NCI-H460 (cell line): Measurements from ENCODE around the gene LST1. TPM values are rescaled to one million over a fixed set of nuclear protein-coding genes. Genes with fewer than 3 reads are reported as not detected.

Experiments used
- DNase-seq: peaks from one replicate; pipeline ENCODE4 v3.0.0-alpha.2; 2016; ENCODE audit warnings: low read depth; ENCODE audit errors: extremely low read depth
- small RNA-seq, 2 experiments: library from RNA; depleted of rRNA; stranded (forward); fragments of <200 nt; gene quantifications; one replicate each; pipeline ENCODE3, GENCODE V24; 2014
- total RNA-seq: library from RNA; depleted of rRNA; stranded (reverse); fragments of >200 nt; shearing (Covaris generic); gene quantifications from 2 replicates; pipeline ENCODE4 v1.2.3, GENCODE V29; 2014; rRNA removed

LST1 gene
- total RNA-seq, 1 experiment from 2014 or later = not detected

DNA sequence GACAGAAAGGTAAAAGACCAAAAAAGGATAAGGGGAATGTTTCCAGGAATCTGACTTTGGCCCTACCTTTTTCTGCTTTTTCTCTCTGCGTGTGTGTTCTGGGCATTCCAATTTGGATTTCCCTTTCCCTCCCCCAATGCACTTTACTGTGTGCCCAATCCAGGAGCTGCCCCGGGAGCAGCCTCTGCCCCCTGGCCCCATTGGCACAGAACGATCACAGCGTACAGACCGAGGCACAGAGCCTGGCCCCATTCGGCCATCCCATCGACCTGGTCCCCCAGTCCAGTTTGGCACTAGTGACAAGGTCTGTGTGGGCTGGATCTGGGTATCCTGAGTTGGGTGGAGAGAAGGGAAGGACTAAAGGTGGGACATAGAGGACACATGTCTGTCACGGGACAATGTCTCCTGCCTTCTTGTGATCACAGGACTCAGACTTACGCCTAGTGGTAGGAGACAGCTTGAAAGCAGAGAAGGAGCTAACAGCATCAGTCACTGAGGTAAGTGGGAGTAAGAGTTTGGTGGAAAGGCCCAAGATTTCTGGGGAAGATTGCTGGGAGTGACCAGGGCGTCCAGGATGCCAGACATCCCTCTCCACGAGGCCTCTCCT lies 49.0 kb downstream of the LST1 start:
- no peak for DNase-seq

DNA sequence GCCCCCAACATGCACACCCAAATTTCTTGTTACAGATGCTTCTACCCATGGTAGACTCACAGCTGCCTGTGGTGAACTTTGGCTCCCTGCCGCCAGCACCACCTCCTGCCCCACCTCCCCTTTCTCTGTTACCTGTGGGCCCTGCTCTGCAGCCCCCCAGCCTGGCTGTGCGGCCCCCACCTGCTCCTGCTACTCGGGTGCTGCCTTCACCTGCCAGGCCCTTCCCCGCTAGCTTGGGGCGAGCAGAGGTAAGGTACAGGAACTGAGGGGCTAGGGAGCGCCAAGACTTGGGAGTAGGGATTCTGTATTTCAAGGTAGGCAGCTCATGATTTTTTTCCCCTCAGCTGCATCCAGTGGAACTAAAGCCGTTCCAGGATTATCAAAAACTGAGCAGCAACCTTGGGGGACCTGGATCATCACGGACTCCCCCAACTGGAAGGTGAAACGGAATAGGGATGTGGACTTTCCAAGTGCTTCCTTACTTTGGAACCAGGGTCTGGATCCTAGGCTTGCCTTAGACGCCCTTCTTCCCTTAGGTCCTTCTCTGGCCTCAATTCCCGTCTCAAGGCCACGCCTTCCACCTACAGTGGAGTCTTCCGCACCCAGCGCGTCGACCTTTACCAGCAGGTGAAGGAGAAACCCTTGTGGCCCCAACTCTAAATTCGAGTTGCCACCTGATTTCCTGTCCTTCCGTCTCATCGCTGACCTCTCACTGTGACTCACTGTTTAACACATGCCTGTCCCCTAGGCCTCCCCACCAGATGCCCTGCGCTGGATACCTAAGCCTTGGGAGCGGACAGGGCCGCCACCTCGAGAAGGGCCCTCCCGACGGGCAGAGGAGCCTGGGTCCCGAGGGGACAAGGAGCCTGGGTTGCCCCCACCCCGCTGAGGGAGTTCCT lies 50.9 kb downstream of the LST1 start:
- no peak for DNase-seq

Small RNAs within 50 kb of the gene (small RNA-seq; reads per million reads assigned to genes)
- 0 reads per million in 2 experiments for gene MIR6832
- 8.5 to 24.7 reads per million in 2 experiments for gene SNORA38
- gene SNORD117 = 51.0 to 234 reads per million in 2 experiments
- 0 reads per million in 2 experiments for gene SNORD84
- gene UQCRHP1 = 0 reads per million in 2 experiments

Other genes starting within 250 kb of the LST1 start
- gene HLA-B, start 229.1 kb upstream of the LST1 start, total RNA-seq = 125 and 133 TPM in 2 replicates
- gene MICA, start 182.7 kb upstream of the LST1 start, total RNA-seq = 13.7 and 15.2 TPM in 2 replicates
- 6.5 and 6.8 TPM in 2 replicates for gene MICB, start 88.1 kb upstream of the LST1 start, total RNA-seq
- gene MCCD1, start 57.3 kb upstream of the LST1 start, total RNA-seq = not detected in 2 replicates
- gene DDX39B, start 44.3 kb upstream of the LST1 start, total RNA-seq = 488 and 493 TPM in 2 replicates
- gene ATP6V1G2, start 39.7 kb upstream of the LST1 start, total RNA-seq = 0.23 and 0.27 TPM in 2 replicates
- 20.5 and 20.6 TPM in 2 replicates for gene NFKBIL1, start 38.7 kb upstream of the LST1 start, total RNA-seq
- gene LTA, start 14.0 kb upstream of the LST1 start, total RNA-seq = not detected in 2 replicates
- gene TNF, start 10.7 kb upstream of the LST1 start, total RNA-seq = not detected in 2 replicates
- gene LTB, start 3.9 kb upstream of the LST1 start, total RNA-seq = not detected in 2 replicates
- gene NCR3, start 6.7 kb downstream of the LST1 start, total RNA-seq = not detected in 2 replicates
- not detected in 2 replicates for gene AIF1, start 29.0 kb downstream of the LST1 start, total RNA-seq
- gene PRRC2A, start 34.4 kb downstream of the LST1 start, total RNA-seq = 68.9 and 72.2 TPM in 2 replicates
- 113 and 133 TPM in 2 replicates for gene BAG6, start 66.4 kb downstream of the LST1 start, total RNA-seq
- gene APOM, start 69.6 kb downstream of the LST1 start, total RNA-seq = 2.4 and 2.8 TPM in 2 replicates
- gene C6orf47, start 74.5 kb downstream of the LST1 start, total RNA-seq = 10.1 and 10.9 TPM in 2 replicates
- gene GPANK1, start 78.7 kb downstream of the LST1 start, total RNA-seq = 11.6 and 11.7 TPM in 2 replicates
- gene CSNK2B, start 79.8 kb downstream of the LST1 start, total RNA-seq = 110 and 131 TPM in 2 replicates
- gene LY6G5B, start 83.7 kb downstream of the LST1 start, total RNA-seq = 1.9 and 2.8 TPM in 2 replicates
- 0.95 and 1.3 TPM in 2 replicates for gene LY6G5C, start 94.8 kb downstream of the LST1 start, total RNA-seq
- gene ABHD16A, start 117.0 kb downstream of the LST1 start, total RNA-seq = 40.5 and 55.7 TPM in 2 replicates
- gene LY6G6F, start 120.6 kb downstream of the LST1 start, total RNA-seq = not detected in 2 replicates
- not detected in 2 replicates for gene LY6G6D, start 129.1 kb downstream of the LST1 start, total RNA-seq
- gene LY6G6C, start 135.5 kb downstream of the LST1 start, total RNA-seq = not detected in 2 replicates
- gene MPIG6B, start 137.1 kb downstream of the LST1 start, total RNA-seq = not detected in 2 replicates
- 16.4 and 19.1 TPM in 2 replicates for gene DDAH2, start 143.0 kb downstream of the LST1 start, total RNA-seq
- gene CLIC1, start 150.3 kb downstream of the LST1 start, total RNA-seq = 376 and 448 TPM in 2 replicates
- 18.6 and 19.8 TPM in 2 replicates for gene MSH5, start 153.7 kb downstream of the LST1 start, total RNA-seq
- gene SAPCD1, start 176.4 kb downstream of the LST1 start, total RNA-seq = 2.8 and 4.7 TPM in 2 replicates
- 0.47 and 0.81 TPM in 2 replicates for gene VWA7, start 191.1 kb downstream of the LST1 start, total RNA-seq
- gene VARS1, start 209.5 kb downstream of the LST1 start, total RNA-seq = 42.1 and 46.7 TPM in 2 replicates
- gene LSM2, start 220.7 kb downstream of the LST1 start, total RNA-seq = 62.6 and 64.3 TPM in 2 replicates
- gene HSPA1L, start 229.0 kb downstream of the LST1 start, total RNA-seq = 0.82 and 1.0 TPM in 2 replicates
- gene HSPA1A, start 229.3 kb downstream of the LST1 start, total RNA-seq = 43.3 and 46.7 TPM in 2 replicates
- 58.3 and 60.4 TPM in 2 replicates for gene HSPA1B, start 241.5 kb downstream of the LST1 start, total RNA-seq